Retinal pigment epithelial cell (primary cell): ENCODE data around the gene NUDT7.

Source experiments
- DNase-seq: peaks from one replicate; pipeline ENCODE4 v3.0.0-alpha.2; 2010; ENCODE audit warnings: low read depth
- H3K4me3 ChIP-seq: 2 replicates; pipeline ENCODE4 v1.5.1; 2011; ENCODE audit warnings: mild to moderate bottlenecking, low read length, control low read depth, moderate library complexity
- TF ChIP-seq, protein P1 (sequence below): conservative IDR thresholded peaks from 2 replicates; pipeline ENCODE4 v1.5.1; 2011; ENCODE audit warnings: low read depth, low read length, control low read depth, inconsistent platforms

The NUDT7 gene

DNA sequence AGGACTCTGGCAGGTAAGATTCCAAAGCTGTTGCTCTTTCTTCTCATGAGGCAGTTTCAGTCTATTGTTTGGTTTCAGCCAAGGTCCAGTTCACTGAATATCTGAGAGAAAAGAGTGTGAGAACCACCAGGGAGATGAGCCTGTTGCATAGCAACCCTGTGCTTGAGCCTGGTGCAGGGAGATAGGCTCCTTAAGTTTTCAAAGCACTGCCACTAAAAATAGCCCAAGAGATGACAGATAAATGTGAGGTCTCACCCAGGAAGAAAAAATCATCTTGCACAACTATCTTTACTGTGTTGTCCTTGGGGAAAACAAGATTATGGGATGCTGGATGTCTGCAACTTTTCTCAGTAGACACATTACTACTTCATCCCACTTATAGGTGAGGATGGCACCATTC lies 26.2 kb upstream of the NUDT7 start:
- TF ChIP-seq, protein P1, sequence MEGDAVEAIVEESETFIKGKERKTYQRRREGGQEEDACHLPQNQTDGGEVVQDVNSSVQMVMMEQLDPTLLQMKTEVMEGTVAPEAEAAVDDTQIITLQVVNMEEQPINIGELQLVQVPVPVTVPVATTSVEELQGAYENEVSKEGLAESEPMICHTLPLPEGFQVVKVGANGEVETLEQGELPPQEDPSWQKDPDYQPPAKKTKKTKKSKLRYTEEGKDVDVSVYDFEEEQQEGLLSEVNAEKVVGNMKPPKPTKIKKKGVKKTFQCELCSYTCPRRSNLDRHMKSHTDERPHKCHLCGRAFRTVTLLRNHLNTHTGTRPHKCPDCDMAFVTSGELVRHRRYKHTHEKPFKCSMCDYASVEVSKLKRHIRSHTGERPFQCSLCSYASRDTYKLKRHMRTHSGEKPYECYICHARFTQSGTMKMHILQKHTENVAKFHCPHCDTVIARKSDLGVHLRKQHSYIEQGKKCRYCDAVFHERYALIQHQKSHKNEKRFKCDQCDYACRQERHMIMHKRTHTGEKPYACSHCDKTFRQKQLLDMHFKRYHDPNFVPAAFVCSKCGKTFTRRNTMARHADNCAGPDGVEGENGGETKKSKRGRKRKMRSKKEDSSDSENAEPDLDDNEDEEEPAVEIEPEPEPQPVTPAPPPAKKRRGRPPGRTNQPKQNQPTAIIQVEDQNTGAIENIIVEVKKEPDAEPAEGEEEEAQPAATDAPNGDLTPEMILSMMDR = no peak
- no peak for DNase-seq
- no peak overlapping the region for H3K4me3 ChIP-seq

DNA sequence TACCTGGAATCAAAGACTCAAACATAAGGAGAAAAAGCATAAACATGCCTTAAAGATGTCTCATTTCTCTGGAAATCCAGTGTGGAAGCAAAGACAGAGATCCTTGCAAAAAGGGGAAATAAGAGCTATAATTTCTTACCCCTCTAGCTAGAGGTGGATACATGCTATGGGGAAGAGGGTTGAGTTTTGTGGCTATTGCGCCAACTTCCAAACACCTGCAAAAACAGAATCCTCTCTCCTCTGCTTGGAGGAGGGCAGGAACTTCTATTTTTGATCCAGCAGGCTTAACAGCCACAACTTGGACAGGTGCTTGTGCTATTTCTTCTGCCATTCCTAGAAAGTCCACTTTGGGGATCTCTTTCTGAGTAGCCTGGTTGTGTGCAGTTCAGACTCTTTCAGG lies 21.5 kb upstream of the NUDT7 start:
- no peak for DNase-seq
- TF ChIP-seq, protein P1 = no peak
- H3K4me3 ChIP-seq = no peak overlapping the region

- no peak for DNase-seq
- no peak overlapping the region for H3K4me3 ChIP-seq
- TF ChIP-seq, protein P1 = no peak
Observed at GRCh38 chr16:77705351-77705750, 17.0 kb upstream of the NUDT7 start.

GRCh38 chr16:77711179-77711578 lies 11.1 kb upstream of the NUDT7 start:
- H3K4me3 ChIP-seq = no peak overlapping the region
- no peak for DNase-seq
- TF ChIP-seq, protein P1 = no peak

DNA sequence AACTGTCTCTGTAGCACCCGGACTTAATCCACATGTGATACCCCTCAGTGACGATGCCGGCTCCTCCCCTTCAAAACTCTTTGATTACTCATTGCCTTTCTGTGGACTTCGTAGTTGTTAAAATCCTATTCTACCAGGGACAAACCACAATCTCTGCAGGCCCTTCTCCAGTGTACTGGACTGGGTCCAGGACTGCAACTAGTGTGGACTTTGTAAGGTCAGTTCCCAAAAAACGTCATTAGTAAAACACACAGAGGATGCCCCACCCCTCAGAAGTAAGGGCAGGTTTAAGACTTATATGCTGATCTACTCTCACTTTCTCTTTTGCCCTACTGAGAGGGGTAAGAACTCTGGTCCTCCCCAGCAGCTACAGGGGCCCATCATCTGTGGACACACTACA lies 10.5 kb upstream of the NUDT7 start:
- no peak overlapping the region for H3K4me3 ChIP-seq
- peak; percentile 24 for DNase-seq
- TF ChIP-seq, protein P1 = no peak

- TF ChIP-seq, protein P1 = no peak
- no peak overlapping the region for H3K4me3 ChIP-seq
- DNase-seq = no peak
Observed at GRCh38 chr16:77715145-77715544, 7.2 kb upstream of the NUDT7 start.

DNA sequence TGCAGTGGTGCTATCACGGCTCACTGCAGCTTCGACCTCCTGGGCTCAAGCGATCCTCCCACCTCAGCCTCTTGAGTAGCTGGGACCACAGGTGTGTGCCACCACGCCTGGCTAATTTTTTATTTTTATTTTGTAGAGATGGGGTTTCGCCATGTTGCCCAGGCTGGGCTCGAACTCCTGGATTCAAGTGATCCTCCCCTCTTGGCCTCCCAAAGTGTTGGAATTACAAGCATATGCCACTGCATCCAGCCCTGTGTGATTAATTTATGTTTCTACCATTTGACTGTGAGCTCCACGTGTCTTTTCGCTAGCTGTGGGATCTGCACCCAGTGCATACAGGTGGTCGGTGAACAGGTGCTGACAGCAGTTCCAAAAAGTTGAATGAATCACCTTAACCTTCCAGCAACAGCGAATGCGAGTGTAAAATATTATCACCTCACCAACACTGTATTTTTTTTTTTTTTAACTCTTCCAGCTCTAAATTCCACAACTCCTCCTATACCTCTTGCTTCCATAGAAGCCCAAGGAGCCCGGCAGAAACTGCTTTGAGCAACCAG lies 484 bp upstream of the NUDT7 start:
- peak overlapping the region; percentile 15 for H3K4me3 ChIP-seq
- DNase-seq = no peak
- TF ChIP-seq, protein P1 = no peak
